Mucosa of descending colon (tissue), 3 donors: ENCODE data around the gene ELL2. TPM values are rescaled to one million over a fixed set of nuclear protein-coding genes. Genes with fewer than 3 reads are reported as not detected.
"Not testable (repeated sequence)": the region's sequence is repeated elsewhere in the genome, so short reads cannot be mapped to it uniquely, and the experiment has no call there.

ENCODE experiments used
- ATAC-seq: fragments of 200-7000 bp; cut with Tn5 transposase; one replicate; pipeline ENCODE4 v1.9.1; 2020; ENCODE audit warnings: mild to moderate bottlenecking, moderate library complexity
- DNase-seq, 3 donors: peaks; one replicate each; pipeline ENCODE4 v3.0.0-alpha.2; 2020
- H3K36me3 ChIP-seq: fragments of 200-600 bp; one replicate; pipeline ENCODE4 v1.8.0; 2021; ENCODE audit warnings: low read depth, mild to moderate bottlenecking
- H3K4me1 ChIP-seq: fragments of 200-600 bp; one replicate; pipeline ENCODE4 v1.8.0; 2021; ENCODE audit warnings: low read depth, mild to moderate bottlenecking
- H3K4me3 ChIP-seq: fragments of 200-600 bp; one replicate; pipeline ENCODE4 v1.8.0; 2021; ENCODE audit warnings: mild to moderate bottlenecking
- H3K9me3 ChIP-seq: fragments of 200-600 bp; one replicate; pipeline ENCODE4 v1.8.0; 2021; ENCODE audit warnings: mild to moderate bottlenecking
- CTCF ChIP-seq: fragments of 200-600 bp; IDR thresholded peaks from one replicate; pipeline ENCODE4 v1.8.0; 2022; ENCODE audit warnings: antibody characterized with exemption, mild to moderate bottlenecking
- intact Hi-C, 2 donors: fragments of 100-400 bp; cut with DNase I in 1 of 2; cut with micrococcal nuclease in 1 of 2; formaldehyde crosslinking; loops; one replicate each; pipeline versions ENCODE4 v1.11.0 to v1.11.1; 2022; cut with DNase I, micrococcal nuclease
- total RNA-seq, 3 donors: library from RNA; stranded (reverse); fragmentation: NEBNext Ultra II Directional in 2 of 3; extraction: Animal tissue kit (Norgen Biotek cat#: 25700) in 2 of 3; gene quantifications; one replicate each; pipeline versions ENCODE4 v1.2.1 to v1.2.4, GENCODE V29; 2021 to 2023
- donor health status: DM: no; HTN: no; CAD: no; lungs with moderate emphysema.
- donor health status: DM: no; HTN: no; CAD: no.
- donor health status: DM: no; HTN: yes; CAD: no.

The ELL2 gene
- total RNA-seq, 3 donors from 2014 or later, result 26.9 to 42.7 (median 31.7) TPM

GRCh38 chr5:95907740-95908706 is 53.6 kb downstream of the ELL2 start:
- Histone ChIP-seq H3K4me3 (no peak overlapping the region), H3K4me1 (peaks cover 8% of the 10 kb centered on the region), H3K9me3 (no peaks in the 10 kb centered on the region), H3K36me3 (no peaks in the 10 kb centered on the region)
- DNase-seq (no peak), ATAC-seq (no peak)
- no peak for TF ChIP-seq CTCF
- intact Hi-C loops, result no loop called here

- H3K36me3 ChIP-seq, result no peaks in the 10 kb centered on the region
- ATAC-seq, result no peak
- intact Hi-C loops, result no loop called here
- H3K4me3 ChIP-seq, result no peak overlapping the region
- no peak for TF ChIP-seq CTCF
- no peak for DNase-seq
- H3K4me1 ChIP-seq, result peaks cover 6% of the 10 kb centered on the region
- no peaks in the 10 kb centered on the region for H3K9me3 ChIP-seq
These were observed 54.5 kb downstream of the ELL2 start for GRCh38 chr5:95907067-95907705.

- intact Hi-C loops, ATAC-seq, H3K36me3 ChIP-seq, H3K4me3 ChIP-seq, DNase-seq, H3K4me1 ChIP-seq, H3K9me3 ChIP-seq: not testable (repeated sequence)
These were observed 55.3 kb downstream of the ELL2 start for GRCh38 chr5:95906398-95906797.

GRCh38 chr5:95904827-95905226 is 56.8 kb downstream of the ELL2 start:
- Histone ChIP-seq H3K4me1 (no peaks in the 10 kb centered on the region), H3K4me3 (no peak overlapping the region), H3K36me3 (no peaks in the 10 kb centered on the region), H3K9me3 (no peaks in the 10 kb centered on the region)
- DNase-seq (no peak), ATAC-seq (no peak)
- intact Hi-C loops, result no loop called here
- no peak for TF ChIP-seq CTCF

GRCh38 chr5:95903838-95904237 is 57.8 kb downstream of the ELL2 start:
- Histone ChIP-seq H3K9me3 (no peaks in the 10 kb centered on the region), H3K4me3 (no peak overlapping the region), H3K4me1 (no peaks in the 10 kb centered on the region), H3K36me3 (no peaks in the 10 kb centered on the region)
- no peak for ATAC-seq
- intact Hi-C loops, result no loop called here
- DNase-seq, result no peak
- no peak for TF ChIP-seq CTCF
